ENCODE measurements around the gene WDR83. TPM values are rescaled to one million over a fixed set of nuclear protein-coding genes. Genes with fewer than 3 reads are reported as not detected.
A peak's percentile ranks its signal among the peaks of the same experiment; 100 is the strongest.
"Not testable (repeated sequence)": the region's sequence is repeated elsewhere in the genome, so short reads cannot be mapped to it uniquely, and the experiment has no call there.

The WDR83 gene
- total and polyA plus RNA-seq, 12 donors, result 3.9 to 68.5 (median 15.0) TPM

DNA sequence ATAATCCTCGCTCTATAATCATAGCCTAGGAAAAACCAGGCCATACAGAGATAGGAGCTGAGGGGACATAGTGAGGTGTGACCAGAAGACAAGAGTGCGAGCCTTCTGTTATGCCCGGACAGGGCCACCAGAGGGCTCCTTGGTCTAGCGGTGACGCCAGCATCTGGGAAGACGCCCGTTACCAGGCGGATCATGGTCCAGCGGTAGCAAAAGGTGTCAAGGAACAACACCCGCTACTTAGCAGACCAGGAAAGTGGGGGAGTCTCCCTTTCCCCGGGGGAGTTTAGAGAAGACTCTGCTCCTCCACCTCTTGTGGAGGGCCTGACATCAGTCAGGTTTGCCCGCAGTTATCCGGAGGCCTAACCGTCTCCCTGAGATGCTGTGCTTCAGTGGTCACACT is 45.5 kb downstream of the WDR83 start:
- TF ChIP-seq, protein P1, sequence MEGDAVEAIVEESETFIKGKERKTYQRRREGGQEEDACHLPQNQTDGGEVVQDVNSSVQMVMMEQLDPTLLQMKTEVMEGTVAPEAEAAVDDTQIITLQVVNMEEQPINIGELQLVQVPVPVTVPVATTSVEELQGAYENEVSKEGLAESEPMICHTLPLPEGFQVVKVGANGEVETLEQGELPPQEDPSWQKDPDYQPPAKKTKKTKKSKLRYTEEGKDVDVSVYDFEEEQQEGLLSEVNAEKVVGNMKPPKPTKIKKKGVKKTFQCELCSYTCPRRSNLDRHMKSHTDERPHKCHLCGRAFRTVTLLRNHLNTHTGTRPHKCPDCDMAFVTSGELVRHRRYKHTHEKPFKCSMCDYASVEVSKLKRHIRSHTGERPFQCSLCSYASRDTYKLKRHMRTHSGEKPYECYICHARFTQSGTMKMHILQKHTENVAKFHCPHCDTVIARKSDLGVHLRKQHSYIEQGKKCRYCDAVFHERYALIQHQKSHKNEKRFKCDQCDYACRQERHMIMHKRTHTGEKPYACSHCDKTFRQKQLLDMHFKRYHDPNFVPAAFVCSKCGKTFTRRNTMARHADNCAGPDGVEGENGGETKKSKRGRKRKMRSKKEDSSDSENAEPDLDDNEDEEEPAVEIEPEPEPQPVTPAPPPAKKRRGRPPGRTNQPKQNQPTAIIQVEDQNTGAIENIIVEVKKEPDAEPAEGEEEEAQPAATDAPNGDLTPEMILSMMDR (IDR thresholded peaks at IDR 0.05), result peak in 5 of 6 experiments; percentile 42 to 65 (median 50)
- intact Hi-C loops (cut with DNase I); H3K4me3 ChIP-seq; H3K9me3 ChIP-seq (replicated peaks in 1 of 3); H3K27me3 ChIP-seq; H3K4me1 ChIP-seq (replicated peaks in 1 of 2); H3K27ac ChIP-seq: not testable (repeated sequence)
- DNase-seq, result peak in 5 of 7 donors; percentile 51 to 81 (median 56)
- peaks cover 0 to 92% of the 10 kb centered on the region in 2 donors for H3K36me3 ChIP-seq (replicated peaks in 1 of 2)
- 33 to 95% (median 56%) methylated on average over 3 to 11 of the region's 14 CpGs for WGBS, 4 donors

DNA sequence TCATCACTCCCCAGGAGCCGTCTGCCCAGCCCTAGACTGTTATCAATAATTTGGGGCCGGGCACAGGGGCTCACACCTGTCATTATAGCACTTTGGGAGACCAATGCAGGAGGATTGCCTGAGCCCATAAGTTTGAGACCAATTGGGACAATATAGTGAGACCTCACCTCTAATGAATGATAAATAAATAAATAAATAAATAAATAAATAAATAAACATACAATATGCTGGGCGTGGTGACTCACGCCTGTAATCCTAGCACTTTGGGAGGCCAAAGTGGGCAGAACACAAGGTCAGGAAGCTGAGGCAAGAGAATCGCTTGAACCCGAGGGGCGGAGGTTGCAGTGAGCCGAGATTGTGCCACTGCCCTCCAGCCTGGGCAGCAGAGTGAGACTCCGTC is 46.7 kb downstream of the WDR83 start:
- H3K27me3 ChIP-seq; H3K9me3 ChIP-seq (replicated peaks in 1 of 3); H3K4me3 ChIP-seq; H3K27ac ChIP-seq; DNase-seq; intact Hi-C loops (cut with DNase I); H3K4me1 ChIP-seq (replicated peaks in 1 of 2): not testable (repeated sequence)
- H3K36me3 ChIP-seq (replicated peaks in 1 of 2), result peaks cover 0 to 91% of the 10 kb centered on the region in 2 donors
- 84 to 92% (median 87%) methylated on average over 8 to 9 of the region's 9 CpGs for WGBS, 4 donors

DNA sequence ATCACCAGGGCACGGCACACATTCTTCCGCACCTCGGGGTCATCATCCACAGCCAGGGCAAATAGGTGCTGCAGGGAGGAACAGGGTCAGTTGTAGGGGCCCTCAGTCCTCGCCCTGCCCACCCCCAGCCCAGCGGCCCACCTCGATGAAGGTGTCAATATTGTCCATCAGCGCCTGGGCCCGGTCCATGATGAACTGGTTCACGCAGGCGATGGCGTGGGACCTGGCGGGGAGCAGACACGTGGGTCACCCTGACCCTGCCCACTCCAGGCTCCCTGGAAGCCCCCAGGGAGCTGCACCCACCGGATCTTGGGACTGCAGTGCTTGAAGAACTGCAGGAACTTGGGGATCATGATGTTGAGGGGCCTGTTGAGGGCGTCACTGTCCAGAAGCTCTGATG is 48.5 kb downstream of the WDR83 start:
- peaks cover 0 to 81% of the 10 kb centered on the region in 2 donors for H3K36me3 ChIP-seq (replicated peaks in 1 of 2)
- intact Hi-C loops (cut with DNase I), result loop anchor here in 1 of 2 donors (5.0 kb wide), 1 partner anchor 37 kb away; the partner anchor contains the start of gene BEST2
- H3K4me3 ChIP-seq, result no peak overlapping the region
- no peak for TF ChIP-seq POLR2A (IDR thresholded peaks at IDR 0.05)
- TF ChIP-seq, protein P1 (IDR thresholded peaks at IDR 0.05), result no peak
- H3K4me1 ChIP-seq (replicated peaks in 1 of 2), result peaks cover 0 to 3% of the 10 kb centered on the region in 2 donors
- no peak overlapping the region for H3K27ac ChIP-seq
- 87 to 95% (median 90%) methylated on average over 12 to 15 of the region's 15 CpGs; no CpG with 5 or more reads in 1 of the 4 donors for WGBS, 4 donors
- no peaks in the 10 kb centered on the region for H3K9me3 ChIP-seq (replicated peaks in 1 of 3)
- DNase-seq, result no peak
- no peaks in the 10 kb centered on the region for H3K27me3 ChIP-seq

DNA sequence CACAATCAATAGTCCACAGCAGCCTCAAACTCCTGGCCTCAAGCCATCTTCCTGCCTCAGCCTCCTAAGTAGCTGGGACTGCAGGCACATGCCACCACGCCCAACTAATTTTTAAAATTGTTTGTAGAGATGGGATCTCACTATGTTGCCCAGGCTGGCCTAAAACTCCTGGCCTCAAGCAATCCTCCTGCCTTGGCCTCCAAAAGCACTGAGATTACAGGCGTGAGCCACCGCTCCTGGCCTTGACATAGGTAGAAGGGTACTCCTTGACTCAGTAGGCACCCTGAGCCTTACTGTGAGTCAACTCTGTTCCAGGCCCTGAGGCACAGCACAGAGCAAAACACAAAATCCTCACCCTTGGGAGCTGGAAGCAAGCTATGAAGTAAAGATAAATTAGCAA is 49.3 kb downstream of the WDR83 start:
- Histone ChIP-seq H3K4me1 (replicated peaks in 1 of 2) (peaks cover 8 to 11% of the 10 kb centered on the region in 2 donors), H3K27ac (no peak overlapping the region), H3K9me3 (replicated peaks in 1 of 3) (no peaks in the 10 kb centered on the region), H3K27me3 (no peaks in the 10 kb centered on the region), H3K36me3 (replicated peaks in 1 of 2) (peaks cover 0 to 73% of the 10 kb centered on the region in 2 donors), H3K4me3 (no peak overlapping the region)
- DNase-seq, result no peak
- TF ChIP-seq, protein P1 (IDR thresholded peaks at IDR 0.05), result no peak
- TF ChIP-seq POLR2A (IDR thresholded peaks at IDR 0.05), result no peak
- 58 to 77% (median 70%) methylated on average over 3 of the region's 3 CpGs for WGBS, 4 donors
- intact Hi-C loops (cut with DNase I), result loop anchor here in 1 of 2 donors (5.0 kb wide), 1 partner anchor 36 kb away; the partner anchor contains the start of gene BEST2

DNA sequence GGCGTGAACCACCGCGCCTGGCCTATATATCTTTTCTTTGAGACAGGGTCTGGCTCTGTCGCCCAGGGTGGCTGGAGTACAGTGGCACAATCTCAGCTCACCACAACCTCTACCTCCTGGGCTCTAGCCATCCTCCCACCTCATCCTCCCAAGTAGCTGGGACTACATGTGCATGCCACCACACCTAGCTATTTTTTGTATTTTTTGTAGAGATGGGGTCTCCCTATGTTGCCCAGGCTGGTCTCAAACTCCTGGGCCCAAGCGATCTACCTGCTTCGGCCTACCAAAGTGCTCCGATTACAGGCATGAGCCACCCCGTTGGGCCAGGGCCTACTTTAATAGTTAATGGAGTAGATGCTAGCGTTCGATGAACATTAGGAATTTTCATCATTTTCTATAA is 53.7 kb downstream of the WDR83 start:
- peak overlapping the region in 3 of 5 donors; percentile 89 to 99 (median 91) for H3K27ac ChIP-seq
- peak overlapping the region in 1 of 4 donors; percentile 98 for H3K4me3 ChIP-seq
- H3K36me3 ChIP-seq (replicated peaks in 1 of 2), result peaks cover 0 to 34% of the 10 kb centered on the region in 2 donors
- no peaks in the 10 kb centered on the region for H3K27me3 ChIP-seq
- no peak for DNase-seq
- H3K4me1 ChIP-seq (replicated peaks in 1 of 2), result peaks cover 20 to 27% of the 10 kb centered on the region in 2 donors
- TF ChIP-seq, protein P1 (IDR thresholded peaks at IDR 0.05), result no peak
- no peak for TF ChIP-seq POLR2A (IDR thresholded peaks at IDR 0.05)
- no peaks in the 10 kb centered on the region for H3K9me3 ChIP-seq (replicated peaks in 1 of 3)
- intact Hi-C loops (cut with DNase I), result no loop called here
- WGBS, 4 donors, result 74 to 83% (median 79%) methylated on average over 10 of the region's 10 CpGs

All from adrenal gland (tissue), 12 donors.